Measurements from ENCODE around the gene OR10AD1. TPM values are rescaled to one million over a fixed set of nuclear protein-coding genes. Genes with fewer than 3 reads are reported as not detected.
A peak's percentile ranks its signal among the peaks of the same experiment; 100 is the strongest.
"Not testable (repeated sequence)": the region's sequence is repeated elsewhere in the genome, so short reads cannot be mapped to it uniquely, and the experiment has no call there.

OR10AD1 gene
- polyA plus RNA-seq, 1 donor (not counting 4 experiments of a cell fraction or from before 2014, with no cell fraction given): not detected

DNA sequence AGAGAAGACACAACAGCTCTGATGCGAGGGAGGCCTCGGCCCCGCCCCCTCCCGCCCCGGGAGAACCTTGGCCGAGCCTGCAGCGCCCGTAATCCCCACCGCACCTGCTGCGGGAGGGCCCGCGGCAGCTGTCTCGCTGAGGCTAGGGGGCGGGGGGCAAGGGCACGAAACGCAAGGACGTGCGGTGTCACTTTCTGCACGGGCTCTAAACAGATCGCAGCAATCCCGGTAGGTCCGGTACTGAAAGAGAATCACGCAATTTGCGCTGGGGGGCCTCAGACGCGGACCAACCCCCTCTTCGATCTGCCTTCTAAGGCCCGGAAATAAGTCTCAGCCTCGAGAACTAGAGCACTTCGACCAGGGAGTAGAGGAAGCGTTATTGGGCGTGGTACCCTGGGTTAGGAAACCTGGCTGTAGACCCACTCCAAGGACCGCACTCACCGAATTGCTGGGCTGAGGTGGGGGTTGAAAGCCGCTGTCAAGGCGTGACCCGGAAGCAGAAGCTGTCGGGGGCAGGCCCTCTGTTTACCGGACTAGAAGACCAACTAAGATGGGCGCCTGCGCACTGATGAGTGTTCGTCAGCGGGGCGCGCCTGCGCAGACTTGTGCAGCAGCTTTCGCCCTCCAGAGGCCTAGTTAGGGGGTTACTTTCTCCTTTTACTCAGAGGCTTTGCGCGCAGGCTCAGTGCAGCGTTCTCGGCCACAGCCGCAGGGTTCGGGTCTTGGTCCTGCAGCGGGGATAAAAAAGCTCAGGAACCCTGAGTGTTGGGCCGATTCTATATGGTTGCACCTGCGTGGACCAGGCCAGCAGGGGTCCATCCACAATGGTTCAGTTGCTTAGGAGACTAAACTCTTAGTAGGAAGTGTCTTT lies 45.8 kb downstream of the OR10AD1 start, which contains the start of gene ASB8:
TSS of gene ASB8 (minus strand) at position 498 of the 871 bp plus-strand sequence. CDS start 4,019 bp downstream, outside the sequence.
- peak within 1 kb of the TSS; percentile 98 for H3K4me2 ChIP-seq (ENCODE audit: control insufficient read depth, extremely low read depth, insufficient read depth, low read depth, low read length)
- no peaks in the 10 kb centered on the region for H4K20me1 ChIP-seq (ENCODE audit: control insufficient read depth, extremely low read depth, insufficient read depth, low read length)
- dilution Hi-C loops (cut with MboI; ENCODE audit: extremely low pct_ligation_motif_present, low sequenced_read_pairs): no loop called here
- peak within 1 kb of the TSS; percentile 84 for H3K9ac ChIP-seq (ENCODE audit: control insufficient read depth, extremely low read depth, insufficient read depth, low read length)
- no peaks in the 10 kb centered on the region for H3K27me3 ChIP-seq (ENCODE audit: control insufficient read depth, extremely low read depth, insufficient read depth, low read length)
- no peaks in the 10 kb centered on the region for H3K9me1 ChIP-seq (ENCODE audit: control insufficient read depth, extremely low read depth, insufficient read depth, low read length)
- H3K36me3 ChIP-seq (ENCODE audit: control insufficient read depth in 2 of 2, extremely low read depth in 1 of 2, insufficient read depth in 2 of 2, low read length in 2 of 2): peaks cover 0 to 5% of the 10 kb centered on the region in 2 experiments
- peaks cover 13% of the 10 kb centered on the region for H3K4me1 ChIP-seq (ENCODE audit: control insufficient read depth, extremely low read depth, insufficient read depth, low read length)
- peak within 1 kb of the TSS; percentile 78 for H3K27ac ChIP-seq (ENCODE audit: control insufficient read depth, insufficient read depth, low read length)
- FAIRE-seq (peak; percentile 79), DNase-seq (ENCODE audit: low read depth, low spot score) (peak; percentile 76)
- peak within 1 kb of the TSS; percentile 67 to 99 (median 98) for H3K4me3 ChIP-seq (ENCODE audit: control insufficient read depth in 2 of 3, extremely low read depth in 1 of 3, insufficient read depth in 2 of 3, low read depth in 1 of 3, low read length in 3 of 3)
- TF ChIP-seq EZH2 (IDR thresholded peaks at IDR 0.05; ENCODE audit: low read length): no peak
- TF ChIP-seq, protein P1, sequence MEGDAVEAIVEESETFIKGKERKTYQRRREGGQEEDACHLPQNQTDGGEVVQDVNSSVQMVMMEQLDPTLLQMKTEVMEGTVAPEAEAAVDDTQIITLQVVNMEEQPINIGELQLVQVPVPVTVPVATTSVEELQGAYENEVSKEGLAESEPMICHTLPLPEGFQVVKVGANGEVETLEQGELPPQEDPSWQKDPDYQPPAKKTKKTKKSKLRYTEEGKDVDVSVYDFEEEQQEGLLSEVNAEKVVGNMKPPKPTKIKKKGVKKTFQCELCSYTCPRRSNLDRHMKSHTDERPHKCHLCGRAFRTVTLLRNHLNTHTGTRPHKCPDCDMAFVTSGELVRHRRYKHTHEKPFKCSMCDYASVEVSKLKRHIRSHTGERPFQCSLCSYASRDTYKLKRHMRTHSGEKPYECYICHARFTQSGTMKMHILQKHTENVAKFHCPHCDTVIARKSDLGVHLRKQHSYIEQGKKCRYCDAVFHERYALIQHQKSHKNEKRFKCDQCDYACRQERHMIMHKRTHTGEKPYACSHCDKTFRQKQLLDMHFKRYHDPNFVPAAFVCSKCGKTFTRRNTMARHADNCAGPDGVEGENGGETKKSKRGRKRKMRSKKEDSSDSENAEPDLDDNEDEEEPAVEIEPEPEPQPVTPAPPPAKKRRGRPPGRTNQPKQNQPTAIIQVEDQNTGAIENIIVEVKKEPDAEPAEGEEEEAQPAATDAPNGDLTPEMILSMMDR (optimal IDR thresholded peaks at IDR 0.05 in 1 of 3, IDR thresholded peaks at IDR 0.05 in 1 of 3, conservative IDR thresholded peaks at IDR 0.05 in 1 of 3; ENCODE audit: extremely low read depth in 1 of 3, insufficient read depth in 2 of 3, low read length in 3 of 3): peak; percentile 53 to 60 (median 53)
- peaks cover 9% of the 10 kb centered on the region for H3K79me2 ChIP-seq (ENCODE audit: control insufficient read depth, insufficient read depth, low read length)
- no peaks in the 10 kb centered on the region for H3K9me3 ChIP-seq (ENCODE audit: control insufficient read depth, low read depth, low read length)
- H2AFZ ChIP-seq (ENCODE audit: control insufficient read depth, low read length): peak within 1 kb of the TSS; percentile 100

DNA sequence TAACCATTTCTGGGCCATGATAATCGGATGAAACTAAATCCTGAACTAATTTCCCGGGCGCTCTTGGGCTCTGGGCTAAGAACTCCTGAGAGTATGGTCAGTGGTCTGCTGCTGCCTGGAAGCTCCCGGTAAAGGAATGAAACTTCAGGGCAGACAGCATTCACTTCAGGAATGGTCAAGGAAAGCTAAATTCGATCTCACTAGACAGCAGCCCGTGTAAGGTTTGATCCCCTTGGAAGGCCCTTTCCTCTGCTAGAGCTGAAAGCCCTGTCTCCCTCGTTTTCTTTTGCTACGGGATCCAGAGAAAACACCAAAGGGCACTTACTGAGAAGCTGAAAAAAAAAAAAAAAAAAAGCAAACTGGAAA lies 46.5 kb downstream of the OR10AD1 start:
- H3K27me3 ChIP-seq (ENCODE audit: control insufficient read depth, extremely low read depth, insufficient read depth, low read length): no peaks in the 10 kb centered on the region
- H3K4me3 ChIP-seq (ENCODE audit: control insufficient read depth in 2 of 3, extremely low read depth in 1 of 3, insufficient read depth in 2 of 3, low read depth in 1 of 3, low read length in 3 of 3): peak overlapping the region; percentile 67 to 99 (median 98)
- H3K9me3 ChIP-seq (ENCODE audit: control insufficient read depth, low read depth, low read length): no peaks in the 10 kb centered on the region
- H3K9me1 ChIP-seq (ENCODE audit: control insufficient read depth, extremely low read depth, insufficient read depth, low read length): no peaks in the 10 kb centered on the region
- H2AFZ ChIP-seq (ENCODE audit: control insufficient read depth, low read length): peak overlapping the region; percentile 100
- H3K27ac ChIP-seq (ENCODE audit: control insufficient read depth, insufficient read depth, low read length): peak overlapping the region; percentile 30
- dilution Hi-C loops (cut with MboI; ENCODE audit: extremely low pct_ligation_motif_present, low sequenced_read_pairs): no loop called here
- peaks cover 9% of the 10 kb centered on the region for H3K79me2 ChIP-seq (ENCODE audit: control insufficient read depth, insufficient read depth, low read length)
- H3K4me2 ChIP-seq (ENCODE audit: control insufficient read depth, extremely low read depth, insufficient read depth, low read depth, low read length): peak overlapping the region; percentile 98
- no peak for DNase-seq (ENCODE audit: low read depth, low spot score)
- no peak for TF ChIP-seq EZH2 (IDR thresholded peaks at IDR 0.05; ENCODE audit: low read length)
- TF ChIP-seq, protein P1 (optimal IDR thresholded peaks at IDR 0.05 in 1 of 3, IDR thresholded peaks at IDR 0.05 in 1 of 3, conservative IDR thresholded peaks at IDR 0.05 in 1 of 3; ENCODE audit: extremely low read depth in 1 of 3, insufficient read depth in 2 of 3, low read length in 3 of 3): no peak
- H3K4me1 ChIP-seq (ENCODE audit: control insufficient read depth, extremely low read depth, insufficient read depth, low read length): peaks cover 13% of the 10 kb centered on the region
- peaks cover 0 to 5% of the 10 kb centered on the region in 2 experiments for H3K36me3 ChIP-seq (ENCODE audit: control insufficient read depth in 2 of 2, extremely low read depth in 1 of 2, insufficient read depth in 2 of 2, low read length in 2 of 2)
- FAIRE-seq: no peak
- H4K20me1 ChIP-seq (ENCODE audit: control insufficient read depth, extremely low read depth, insufficient read depth, low read length): no peaks in the 10 kb centered on the region
- H3K9ac ChIP-seq (ENCODE audit: control insufficient read depth, extremely low read depth, insufficient read depth, low read length): peak overlapping the region; percentile 84

DNA sequence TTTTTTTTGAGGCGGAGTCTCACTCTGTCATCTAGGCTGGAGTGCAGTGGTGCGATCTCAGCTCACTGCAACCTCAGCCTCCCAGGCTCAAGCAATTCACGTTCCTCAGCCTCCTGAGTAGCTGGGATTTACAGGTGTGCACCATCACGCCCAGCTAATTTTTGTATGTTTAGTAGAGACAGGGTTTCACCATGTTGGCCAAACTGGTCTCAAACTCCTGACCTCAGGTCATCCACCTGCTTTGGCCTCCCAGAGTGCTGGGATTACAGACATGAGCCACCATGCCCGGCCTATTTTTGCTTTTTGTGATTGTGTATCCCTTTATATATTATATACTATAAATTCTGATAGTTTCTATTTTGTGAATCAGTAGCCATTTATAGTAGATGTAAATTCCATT lies 47.3 kb downstream of the OR10AD1 start:
- H3K4me3 ChIP-seq (ENCODE audit: control insufficient read depth in 2 of 3, extremely low read depth in 1 of 3, insufficient read depth in 2 of 3, low read depth in 1 of 3, low read length in 3 of 3); H3K4me2 ChIP-seq (ENCODE audit: control insufficient read depth, extremely low read depth, insufficient read depth, low read depth, low read length); H3K9me1 ChIP-seq (ENCODE audit: control insufficient read depth, extremely low read depth, insufficient read depth, low read length); H3K36me3 ChIP-seq (ENCODE audit: control insufficient read depth in 2 of 2, extremely low read depth in 1 of 2, insufficient read depth in 2 of 2, low read length in 2 of 2); H3K79me2 ChIP-seq (ENCODE audit: control insufficient read depth, insufficient read depth, low read length); H4K20me1 ChIP-seq (ENCODE audit: control insufficient read depth, extremely low read depth, insufficient read depth, low read length); FAIRE-seq; dilution Hi-C loops (cut with MboI; ENCODE audit: extremely low pct_ligation_motif_present, low sequenced_read_pairs); H2AFZ ChIP-seq (ENCODE audit: control insufficient read depth, low read length); H3K27me3 ChIP-seq (ENCODE audit: control insufficient read depth, extremely low read depth, insufficient read depth, low read length); H3K9me3 ChIP-seq (ENCODE audit: control insufficient read depth, low read depth, low read length); H3K9ac ChIP-seq (ENCODE audit: control insufficient read depth, extremely low read depth, insufficient read depth, low read length); DNase-seq (ENCODE audit: low read depth, low spot score); H3K27ac ChIP-seq (ENCODE audit: control insufficient read depth, insufficient read depth, low read length): not testable (repeated sequence)
- peaks cover 13% of the 10 kb centered on the region for H3K4me1 ChIP-seq (ENCODE audit: control insufficient read depth, extremely low read depth, insufficient read depth, low read length)

Measured in keratinocyte (primary cell).